GM21390 (cell line): ENCODE results near the gene CLEC16A.

Experiments used
- ATAC-seq: cut with Tn5 transposase; IDR thresholded peaks from one replicate; pipeline ENCODE4 v1.9.1; 2021; ENCODE audit not compliant: unreplicated experiment

The CLEC16A gene

DNA sequence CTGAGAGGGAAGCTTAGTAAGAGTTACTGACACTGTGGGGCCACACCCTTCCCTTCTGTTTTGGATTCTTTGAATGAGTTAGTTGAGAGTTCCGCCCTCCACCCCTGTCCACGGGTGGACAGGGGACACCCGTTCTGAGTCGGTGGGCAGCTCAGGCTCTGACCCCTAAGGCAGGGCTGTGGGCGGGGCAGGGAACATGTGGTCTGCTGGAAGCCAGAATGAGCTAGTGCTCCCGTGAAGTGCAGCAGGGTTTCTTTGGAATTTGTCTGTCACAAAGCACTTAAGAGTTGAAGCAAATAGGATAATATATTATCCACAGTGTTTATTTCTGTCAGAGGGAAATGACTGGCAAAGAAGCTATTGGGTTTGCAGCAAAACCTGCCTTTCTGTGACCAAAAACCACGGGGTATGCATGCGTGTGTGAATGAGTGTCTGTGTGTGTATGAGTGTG is 90.1 kb downstream of the CLEC16A start:
- ATAC-seq: no peak

DNA sequence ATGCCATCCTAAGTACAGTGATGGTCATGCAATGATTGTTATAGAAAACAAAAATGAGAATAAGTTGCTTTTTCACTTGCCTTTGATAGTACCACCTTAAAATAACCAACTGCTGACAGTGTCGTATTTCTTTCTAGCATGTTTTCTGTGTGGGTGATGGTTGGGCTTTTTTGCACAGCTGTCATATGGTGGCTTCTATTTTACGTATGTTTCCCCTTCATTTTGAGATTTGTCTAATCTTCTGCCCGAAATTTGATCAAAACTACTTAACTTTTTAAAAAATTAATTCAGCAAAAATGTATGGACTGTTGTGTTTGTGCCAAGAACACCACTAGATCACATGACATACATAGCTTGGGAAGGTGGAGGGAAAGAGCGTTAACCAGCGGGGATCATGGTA is 90.7 kb downstream of the CLEC16A start:
- ATAC-seq: no peak

DNA sequence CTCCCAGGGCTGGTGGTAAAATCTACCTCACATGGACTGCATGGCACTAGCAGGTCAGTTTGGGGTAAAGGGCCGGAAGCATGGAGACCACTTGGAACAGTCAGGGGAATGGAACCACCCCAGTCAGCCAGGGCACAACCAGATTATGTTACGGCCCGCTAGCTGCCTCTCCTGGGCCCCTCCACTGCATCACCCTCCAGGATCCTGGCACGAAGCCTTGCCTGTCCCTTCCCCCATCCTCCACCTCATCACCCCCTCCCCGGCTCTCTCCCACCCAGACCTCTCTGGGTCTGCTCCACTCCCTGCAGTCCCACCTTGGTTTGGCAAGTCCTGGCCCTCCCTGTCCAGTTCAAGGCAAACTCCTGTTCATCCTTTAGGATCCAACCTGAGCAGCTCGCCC is 91.7 kb downstream of the CLEC16A start:
- no peak for ATAC-seq

DNA sequence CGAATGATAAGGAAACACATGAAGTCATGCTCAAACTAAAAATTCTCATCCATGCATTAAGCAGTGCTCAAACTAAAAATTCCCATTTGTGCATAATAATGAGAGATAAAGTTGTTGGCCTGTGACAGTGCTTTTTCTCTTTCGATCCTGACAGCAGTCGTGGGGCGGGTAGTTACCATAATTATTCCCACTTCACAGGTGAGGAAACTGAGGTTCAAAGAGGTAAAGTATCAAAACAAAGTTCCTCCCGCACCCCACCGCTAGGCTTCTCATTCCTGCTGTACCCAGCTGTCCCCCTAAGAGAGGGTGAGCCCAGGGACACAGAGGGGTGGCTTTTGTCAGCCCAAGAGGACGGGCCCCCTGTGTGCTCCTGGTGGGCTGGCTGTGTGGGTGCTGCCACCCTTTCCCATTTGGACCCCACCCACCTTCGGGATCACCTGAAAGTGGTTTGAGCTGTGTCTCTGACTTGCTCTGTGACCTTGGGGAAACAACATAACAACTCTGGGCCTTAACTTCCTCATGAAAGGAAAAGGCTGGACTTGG is 92.6 kb downstream of the CLEC16A start:
- no peak for ATAC-seq

DNA sequence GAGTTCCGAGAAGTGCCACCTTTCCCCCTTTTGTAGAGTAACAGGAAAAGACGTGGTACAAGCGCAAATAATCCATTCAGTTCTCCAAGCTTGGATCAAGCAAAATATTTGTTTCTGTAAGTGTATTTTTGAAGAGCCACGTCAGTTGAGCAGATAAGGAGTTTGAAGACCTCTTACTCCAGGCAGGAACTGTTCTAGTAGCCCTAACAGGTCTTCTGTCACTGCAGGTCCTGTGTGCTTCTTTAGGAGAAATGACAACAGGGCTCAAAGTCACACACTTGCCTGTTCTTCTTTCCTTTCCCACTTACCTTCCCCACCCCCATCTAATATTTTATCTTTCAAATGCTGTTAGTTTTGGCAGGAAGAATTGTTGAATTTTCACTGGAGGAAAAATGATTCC is 93.9 kb downstream of the CLEC16A start:
- ATAC-seq: no peak

DNA sequence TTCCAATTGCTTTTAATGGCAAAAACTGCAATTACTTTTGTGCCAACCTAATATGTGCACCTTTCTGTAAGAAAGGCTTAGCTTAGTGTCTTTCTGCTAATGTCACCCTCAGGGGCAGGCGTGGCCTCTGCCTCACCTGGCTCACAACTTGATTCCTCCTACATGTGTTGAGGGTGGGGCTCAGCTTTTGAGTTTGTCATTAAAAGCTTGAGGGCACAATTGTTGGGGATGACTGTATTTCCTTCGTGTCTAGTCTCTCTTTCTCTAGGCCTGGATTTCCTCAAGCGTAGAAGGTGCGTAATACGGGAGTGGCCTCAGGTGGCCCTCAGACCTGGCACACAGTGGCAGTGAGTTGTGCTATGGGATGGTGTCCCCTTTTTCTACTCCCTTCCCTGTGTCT is 94.4 kb downstream of the CLEC16A start:
- no peak for ATAC-seq

DNA sequence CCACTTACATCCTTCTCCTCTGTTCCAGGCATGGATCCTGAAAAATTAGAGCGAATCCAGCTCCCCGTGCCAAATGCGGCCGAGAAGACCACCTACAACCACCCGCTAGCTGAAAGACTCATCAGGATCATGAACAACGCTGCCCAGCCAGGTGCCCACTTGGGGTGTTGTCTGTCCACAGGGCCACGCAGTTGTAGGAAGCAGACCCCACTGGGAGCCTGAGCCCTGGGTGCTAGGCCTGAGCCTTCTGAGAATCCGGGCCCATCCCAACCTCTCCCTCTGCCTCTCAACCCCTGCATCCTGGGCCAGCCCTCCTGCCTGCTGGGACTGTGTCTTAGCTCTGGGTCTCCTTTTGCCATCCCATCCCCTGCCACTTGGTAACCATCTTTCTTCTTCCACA is 95.4 kb downstream of the CLEC16A start:
- ATAC-seq: no peak

DNA sequence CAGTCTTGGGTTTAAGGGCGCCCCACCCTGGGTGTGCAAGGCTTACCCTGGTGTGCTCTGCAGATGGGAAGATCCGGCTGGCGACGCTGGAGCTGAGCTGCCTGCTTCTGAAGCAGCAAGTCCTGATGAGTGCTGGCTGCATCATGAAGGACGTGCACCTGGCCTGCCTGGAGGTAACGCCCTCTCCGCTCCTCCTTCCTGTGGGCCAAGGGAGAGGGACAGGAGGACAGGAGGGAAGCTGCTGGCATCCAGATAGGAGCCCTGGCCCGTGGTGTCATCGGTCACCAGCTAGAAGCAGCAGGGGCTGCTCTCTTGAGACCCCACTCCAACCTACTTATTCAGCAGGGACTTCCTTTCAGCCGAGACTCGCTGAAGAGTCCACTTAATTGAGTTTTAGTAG is 97.8 kb downstream of the CLEC16A start:
- ATAC-seq: no peak

DNA sequence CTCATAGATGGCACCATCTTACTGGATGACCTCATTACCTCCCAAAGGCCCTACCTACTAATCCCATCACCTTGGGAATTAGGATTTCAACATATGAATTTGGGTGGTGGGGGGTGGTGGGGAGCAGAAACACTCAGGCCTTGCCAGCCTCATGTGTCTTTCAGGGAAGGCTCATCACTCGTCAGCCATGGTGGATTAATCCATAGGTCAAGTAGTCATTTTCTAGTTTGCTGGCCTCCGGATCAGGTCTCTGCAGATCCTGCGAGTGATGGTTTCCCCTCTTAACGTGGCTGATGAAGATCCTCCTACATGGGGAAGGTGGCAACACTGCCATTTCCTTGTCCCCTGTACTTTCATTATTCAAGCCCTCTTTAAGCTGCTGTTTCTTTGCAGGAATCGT is 101.1 kb downstream of the CLEC16A start:
- ATAC-seq: no peak

DNA sequence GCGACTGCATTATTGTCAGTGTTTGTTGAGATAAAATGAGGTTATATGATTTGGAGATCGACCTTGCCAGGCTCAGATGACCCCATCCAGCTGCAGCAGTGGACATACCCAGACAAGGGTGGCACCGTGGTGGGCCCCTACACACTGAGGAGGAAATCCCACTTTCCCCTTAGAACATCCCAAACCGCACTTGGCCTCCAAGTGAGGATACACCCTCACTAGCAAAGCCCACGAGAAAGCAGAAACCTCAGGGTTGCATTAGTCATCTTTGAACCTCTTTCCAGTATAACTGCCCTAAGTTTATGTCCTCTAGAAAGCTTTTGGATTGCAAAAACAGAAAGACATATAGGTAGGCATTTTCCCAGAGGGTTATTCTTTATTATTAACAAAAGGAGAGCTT is 101.5 kb downstream of the CLEC16A start:
- ATAC-seq: no peak

DNA sequence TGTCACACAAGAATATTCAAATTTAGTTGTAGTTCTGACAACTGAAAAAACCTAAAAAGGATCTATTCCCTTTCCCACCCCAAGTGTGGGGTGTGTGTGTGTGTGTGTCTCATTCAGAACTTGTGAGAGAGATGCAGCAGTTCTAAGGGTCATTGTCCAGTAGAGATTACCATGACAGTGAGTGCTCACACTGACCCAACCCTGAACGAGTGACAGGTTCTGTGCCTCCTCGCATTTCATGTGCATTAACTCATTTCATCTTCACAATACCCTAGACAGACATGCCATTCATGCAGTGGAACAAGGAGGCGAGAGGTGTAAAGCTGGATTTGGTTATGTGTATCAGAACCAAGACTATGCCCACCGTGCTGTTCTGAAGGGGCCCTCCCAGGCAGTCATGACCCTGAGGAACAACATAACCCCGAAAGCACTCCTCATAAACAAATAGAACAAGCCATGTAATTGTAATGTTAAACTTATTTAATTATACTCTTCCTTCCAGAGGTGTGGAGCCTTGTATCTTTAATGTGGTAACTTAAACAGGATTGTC is 102.1 kb downstream of the CLEC16A start:
- ATAC-seq: no peak

DNA sequence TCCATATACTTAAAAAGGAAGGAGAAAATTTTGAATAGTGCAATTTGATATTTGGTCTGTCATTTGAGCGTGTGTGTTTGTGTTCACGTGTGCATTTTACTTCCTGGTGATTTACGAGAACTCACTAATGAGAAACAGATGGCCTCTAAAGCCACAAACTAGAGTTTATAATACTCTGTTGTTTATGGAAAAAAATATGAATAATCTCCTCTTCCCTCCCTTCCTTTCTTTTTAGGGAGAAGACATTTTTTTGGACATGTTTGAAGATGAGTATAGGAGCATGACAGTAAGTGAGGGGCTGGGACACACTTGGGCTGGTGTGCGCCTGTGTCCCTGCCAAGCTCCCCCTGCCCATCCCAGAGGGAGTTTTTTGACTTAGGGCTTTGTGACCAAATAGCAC is 102.7 kb downstream of the CLEC16A start:
- no peak for ATAC-seq

DNA sequence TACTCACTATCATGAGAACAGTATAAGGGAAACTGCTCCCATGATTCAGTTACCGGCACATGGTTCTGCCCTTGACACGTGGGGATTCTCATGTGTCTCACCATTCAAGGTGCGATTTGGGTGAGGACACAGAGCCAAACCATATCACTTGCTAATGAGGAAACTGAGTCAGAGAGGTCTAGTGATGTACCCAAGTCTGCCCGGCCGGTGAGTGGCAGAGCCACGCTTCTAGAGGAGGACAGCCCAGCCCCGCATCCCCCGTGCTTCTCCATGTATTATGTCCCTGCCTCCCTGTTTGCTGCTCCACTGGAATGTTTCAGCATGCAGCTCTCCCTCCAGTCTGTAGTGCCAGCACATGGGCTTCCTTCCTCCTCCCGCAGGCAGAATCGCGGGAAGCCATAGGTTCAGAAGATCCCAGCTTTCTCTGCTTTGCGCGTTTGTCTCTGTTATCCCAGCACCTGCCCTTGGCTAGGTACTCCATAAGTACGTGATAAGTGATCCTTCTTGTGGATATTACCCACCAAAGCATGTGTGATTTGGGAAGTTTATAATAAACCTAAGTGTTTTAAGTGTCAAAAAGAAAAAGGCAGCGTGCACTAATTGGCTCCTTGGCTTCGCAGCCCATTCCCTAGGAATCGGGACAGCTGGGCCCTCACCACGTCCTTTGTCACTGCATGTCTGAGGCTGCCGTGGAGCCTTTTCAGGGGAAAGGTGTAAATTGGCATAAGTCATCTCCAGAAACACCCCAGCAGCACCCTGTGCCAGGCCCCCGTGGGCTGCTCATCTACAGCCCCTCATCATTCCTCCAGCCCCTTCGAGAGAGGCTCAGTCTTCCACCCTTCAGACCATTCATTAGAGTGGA is 103.8 kb downstream of the CLEC16A start:
- no peak for ATAC-seq

DNA sequence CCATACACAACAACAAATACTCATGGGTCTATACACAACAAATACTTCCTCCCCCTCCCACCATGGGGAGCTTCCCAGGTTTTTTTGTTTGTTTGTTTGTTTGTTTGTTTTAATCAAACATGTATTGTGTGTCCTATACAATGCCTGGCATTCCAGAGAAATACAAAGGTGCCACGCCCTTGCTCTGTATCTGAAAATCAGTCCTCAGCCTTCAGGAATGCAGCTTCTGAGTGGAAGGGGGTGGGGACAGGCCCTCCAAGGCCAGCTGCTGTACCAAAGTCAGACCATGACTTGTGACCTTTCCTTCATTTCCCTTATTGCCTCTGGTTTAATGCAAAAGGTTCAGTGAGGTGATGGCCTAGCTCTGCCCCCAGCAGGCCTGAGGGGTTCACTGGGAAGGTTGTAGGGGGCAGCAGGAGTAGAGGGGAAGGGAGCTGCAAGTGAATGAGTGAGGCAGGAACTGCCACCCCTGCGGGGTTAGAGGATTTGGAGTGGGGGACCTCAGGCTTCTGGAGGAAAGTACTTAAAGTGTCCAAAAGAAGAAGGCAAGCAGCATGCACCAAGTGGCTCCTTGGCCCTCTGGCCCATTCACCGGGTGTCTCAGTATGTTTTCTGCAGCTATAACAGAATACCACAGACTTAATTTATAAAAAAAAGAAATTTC is 105.2 kb downstream of the CLEC16A start:
- ATAC-seq: no peak

DNA sequence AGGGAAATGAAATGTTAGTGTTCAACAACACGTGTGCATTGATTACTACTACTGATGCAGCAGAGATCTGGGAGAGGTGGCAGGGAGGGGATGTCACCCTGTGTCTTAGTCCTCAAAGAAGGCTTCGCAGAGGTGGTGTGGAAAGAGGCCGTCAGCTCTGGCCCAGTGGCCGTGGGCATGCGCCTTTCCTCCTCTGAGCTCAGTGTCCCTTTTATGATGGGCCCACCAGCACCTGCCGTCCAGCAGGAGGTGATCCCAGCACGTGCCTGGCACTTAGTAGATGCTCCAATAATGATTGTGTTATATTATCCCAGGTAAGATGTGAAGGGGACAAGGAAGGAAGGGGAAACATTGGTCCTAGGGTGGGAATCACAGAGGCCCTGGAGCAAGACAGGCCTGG is 106.2 kb downstream of the CLEC16A start:
- no peak for ATAC-seq

DNA sequence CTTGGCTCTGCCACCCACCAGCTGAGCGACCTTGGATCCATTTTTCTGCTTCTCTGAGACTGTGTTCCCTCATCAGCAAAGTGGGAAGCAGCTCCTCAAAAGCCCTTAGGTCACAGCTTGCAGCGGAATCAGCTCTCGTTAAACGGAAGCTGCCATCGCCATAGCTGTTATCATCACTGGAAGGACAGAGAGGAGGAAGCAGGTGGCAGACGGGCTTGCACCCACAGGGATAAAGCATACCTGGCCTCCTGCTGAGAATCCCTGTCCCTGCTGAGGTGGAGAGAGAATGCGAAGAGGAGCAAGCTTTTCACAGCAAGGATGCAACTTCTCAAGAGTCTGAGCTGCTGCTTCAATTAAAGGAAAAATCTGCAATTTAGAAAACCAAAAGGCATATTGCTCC is 106.6 kb downstream of the CLEC16A start:
- ATAC-seq: no peak

DNA sequence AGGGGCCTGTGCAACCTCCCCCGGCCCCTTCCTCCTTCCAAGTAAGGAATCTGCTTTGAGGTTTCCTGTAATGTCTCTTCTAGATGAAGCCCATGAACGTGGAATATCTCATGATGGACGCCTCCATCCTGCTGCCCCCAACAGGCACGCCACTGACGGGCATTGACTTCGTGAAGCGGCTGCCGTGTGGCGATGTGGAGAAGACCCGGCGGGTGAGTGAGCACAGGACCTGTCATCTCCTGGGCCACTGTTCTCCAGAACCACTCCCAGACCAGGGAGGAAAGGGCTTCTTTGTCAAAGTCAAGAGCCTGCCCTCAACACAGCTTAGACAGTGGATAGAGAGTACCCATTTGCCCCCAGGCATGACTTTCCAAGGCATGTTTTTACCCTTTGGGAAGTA is 107.1 kb downstream of the CLEC16A start:
- no peak for ATAC-seq

DNA sequence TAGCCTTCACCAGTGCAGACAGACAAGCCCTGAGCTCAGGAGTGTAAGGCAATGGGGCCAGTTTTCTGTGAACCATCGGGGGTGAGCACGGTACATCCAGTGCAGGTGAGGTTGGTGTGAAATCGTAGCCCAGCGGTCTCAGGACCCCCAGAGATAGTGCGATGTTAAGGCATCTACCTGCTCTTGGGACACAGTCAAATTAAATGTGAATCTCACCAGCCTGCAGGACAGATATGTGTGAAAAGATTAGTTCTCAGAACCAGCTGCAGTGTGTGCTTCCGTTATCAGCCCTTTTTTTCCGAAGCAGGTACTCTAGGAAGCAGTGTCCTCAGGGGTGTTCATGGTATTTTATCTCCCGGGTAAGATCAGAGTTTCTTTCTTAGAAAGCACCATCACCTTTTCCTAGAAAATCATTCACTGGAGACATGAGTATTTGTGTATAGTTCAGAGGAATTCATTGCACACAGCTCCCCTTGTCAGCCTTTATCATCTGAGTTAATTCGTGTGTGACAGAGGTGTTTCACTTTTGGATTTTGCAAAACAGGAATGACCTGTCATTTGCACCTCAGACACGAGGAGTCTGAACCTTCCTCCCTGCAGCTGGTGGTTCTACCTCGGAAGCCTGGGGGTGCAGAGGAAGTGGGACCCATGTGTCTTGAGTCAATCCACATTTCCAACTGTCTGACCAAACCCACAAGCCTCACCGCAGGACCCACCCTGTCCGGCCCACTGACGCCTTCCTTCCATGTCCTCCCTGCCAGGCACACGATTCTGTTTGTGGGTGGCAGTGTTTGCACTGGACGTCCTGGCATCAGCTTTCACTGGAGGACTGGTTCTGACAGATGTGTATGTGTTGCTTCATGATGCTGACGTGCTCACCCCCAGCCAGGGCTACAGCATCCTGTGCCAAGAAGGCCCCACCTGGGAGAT is 107.8 kb downstream of the CLEC16A start:
- ATAC-seq: peak; percentile 87

DNA sequence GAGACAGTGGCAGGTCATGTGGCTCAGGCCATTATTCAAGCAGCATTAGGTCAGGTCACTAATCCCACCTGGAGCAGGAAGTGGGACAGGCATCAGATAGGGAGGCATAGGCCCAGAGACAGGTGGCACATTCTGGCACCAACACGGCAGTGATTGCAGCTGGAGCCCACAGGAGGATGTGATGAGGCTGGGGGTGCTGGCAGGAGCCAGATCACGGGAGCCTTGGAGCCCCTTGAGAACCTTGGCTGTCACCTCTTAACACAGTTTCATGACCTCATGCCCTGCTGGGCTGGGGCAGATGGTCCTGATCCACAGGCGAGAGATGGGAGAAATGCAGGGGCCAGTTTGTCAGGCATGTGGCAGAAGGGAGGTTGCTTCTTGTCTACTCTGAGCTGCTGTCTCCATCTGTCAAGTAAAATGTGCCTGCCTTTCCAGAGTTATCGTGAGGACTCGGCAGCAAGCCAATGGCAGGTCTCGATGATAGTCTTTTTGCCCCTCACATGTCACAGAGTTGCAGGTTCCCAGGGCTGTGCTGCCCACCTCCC is 109.6 kb downstream of the CLEC16A start:
- no peak for ATAC-seq
